ENCODE data around the gene CSPG5. TPM values are rescaled to one million over a fixed set of nuclear protein-coding genes. Genes with fewer than 3 reads are reported as not detected.

The CSPG5 gene
- total and polyA plus RNA-seq, 9 donors: 0.11 to 0.45 (median 0.30) TPM; not detected in 2

- Histone ChIP-seq H3K4me1 (ENCODE audit: insufficient read depth) (no peaks in the 10 kb centered on the region), H3K4me3 (no peak overlapping the region), H3K36me3 (no peaks in the 10 kb centered on the region), H3K27ac (no peak overlapping the region), H3K9me3 (no peaks in the 10 kb centered on the region), H3K27me3 (no peaks in the 10 kb centered on the region)
- DNase-seq: no peak
- WGBS, 3 donors: 78 to 86% (median 85%) methylated on average over 6 of the region's 6 CpGs
- intact Hi-C loops (cut with DNase I): no loop called here
- TF ChIP-seq CTCF (IDR thresholded peaks at IDR 0.05) (no peak), EP300 (IDR thresholded peaks at IDR 0.05) (no peak), POLR2A (IDR thresholded peaks at IDR 0.05) (no peak)
Observed at GRCh38 chr3:47536967-47537366, 41.7 kb downstream of the CSPG5 start.

GRCh38 chr3:47536221-47536891 lies 42.3 kb downstream of the CSPG5 start:
- no peaks in the 10 kb centered on the region for H3K9me3 ChIP-seq
- TF ChIP-seq POLR2A (IDR thresholded peaks at IDR 0.05) (no peak), CTCF (IDR thresholded peaks at IDR 0.05) (no peak), EP300 (IDR thresholded peaks at IDR 0.05) (no peak)
- DNase-seq: no peak
- no peaks in the 10 kb centered on the region for H3K27me3 ChIP-seq
- intact Hi-C loops (cut with DNase I): no loop called here
- no peaks in the 10 kb centered on the region for H3K4me1 ChIP-seq (ENCODE audit: insufficient read depth)
- no peak overlapping the region for H3K4me3 ChIP-seq
- H3K27ac ChIP-seq: no peak overlapping the region
- no peaks in the 10 kb centered on the region for H3K36me3 ChIP-seq
- WGBS, 3 donors: 89 to 94% (median 93%) methylated on average over 17 to 19 of the region's 19 CpGs

GRCh38 chr3:47533996-47534454 lies 44.6 kb downstream of the CSPG5 start:
- no peak for DNase-seq
- Histone ChIP-seq H3K4me1 (ENCODE audit: insufficient read depth) (no peaks in the 10 kb centered on the region), H3K27ac (no peak overlapping the region), H3K36me3 (no peaks in the 10 kb centered on the region), H3K9me3 (no peaks in the 10 kb centered on the region), H3K4me3 (no peak overlapping the region), H3K27me3 (no peaks in the 10 kb centered on the region)
- intact Hi-C loops (cut with DNase I): no loop called here
- no peak for TF ChIP-seq EP300 (IDR thresholded peaks at IDR 0.05)
- no peak for TF ChIP-seq POLR2A (IDR thresholded peaks at IDR 0.05)
- no peak for TF ChIP-seq CTCF (IDR thresholded peaks at IDR 0.05)
- 46 to 63% (median 53%) methylated on average over 5 of the region's 5 CpGs for WGBS, 3 donors

GRCh38 chr3:47533481-47533880 lies 45.2 kb downstream of the CSPG5 start:
- 91 to 98% (median 94%) methylated on average over 2 of the region's 2 CpGs for WGBS, 3 donors
- no peak for TF ChIP-seq EP300 (IDR thresholded peaks at IDR 0.05)
- no peak for TF ChIP-seq CTCF (IDR thresholded peaks at IDR 0.05)
- no peak for TF ChIP-seq POLR2A (IDR thresholded peaks at IDR 0.05)

More at GRCh38 chr3:47533481-47533880, 45.2 kb downstream of the CSPG5 start:
- Histone ChIP-seq H3K9me3 (no peaks in the 10 kb centered on the region), H3K27me3 (no peaks in the 10 kb centered on the region), H3K27ac (no peak overlapping the region), H3K36me3 (no peaks in the 10 kb centered on the region), H3K4me3 (no peak overlapping the region), H3K4me1 (ENCODE audit: insufficient read depth) (no peaks in the 10 kb centered on the region)
- intact Hi-C loops (cut with DNase I): no loop called here
- no peak for DNase-seq
